ENCODE measurements around the gene NDUFV1.

- TF ChIP-seq, protein P1, sequence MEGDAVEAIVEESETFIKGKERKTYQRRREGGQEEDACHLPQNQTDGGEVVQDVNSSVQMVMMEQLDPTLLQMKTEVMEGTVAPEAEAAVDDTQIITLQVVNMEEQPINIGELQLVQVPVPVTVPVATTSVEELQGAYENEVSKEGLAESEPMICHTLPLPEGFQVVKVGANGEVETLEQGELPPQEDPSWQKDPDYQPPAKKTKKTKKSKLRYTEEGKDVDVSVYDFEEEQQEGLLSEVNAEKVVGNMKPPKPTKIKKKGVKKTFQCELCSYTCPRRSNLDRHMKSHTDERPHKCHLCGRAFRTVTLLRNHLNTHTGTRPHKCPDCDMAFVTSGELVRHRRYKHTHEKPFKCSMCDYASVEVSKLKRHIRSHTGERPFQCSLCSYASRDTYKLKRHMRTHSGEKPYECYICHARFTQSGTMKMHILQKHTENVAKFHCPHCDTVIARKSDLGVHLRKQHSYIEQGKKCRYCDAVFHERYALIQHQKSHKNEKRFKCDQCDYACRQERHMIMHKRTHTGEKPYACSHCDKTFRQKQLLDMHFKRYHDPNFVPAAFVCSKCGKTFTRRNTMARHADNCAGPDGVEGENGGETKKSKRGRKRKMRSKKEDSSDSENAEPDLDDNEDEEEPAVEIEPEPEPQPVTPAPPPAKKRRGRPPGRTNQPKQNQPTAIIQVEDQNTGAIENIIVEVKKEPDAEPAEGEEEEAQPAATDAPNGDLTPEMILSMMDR (IDR thresholded peaks at IDR 0.05; ENCODE audit: low read depth, low read length, missing input control): no peak
- TF ChIP-seq GABPA (IDR thresholded peaks at IDR 0.05 in 1 of 2, conservative IDR thresholded peaks at IDR 0.05 in 1 of 2): no peak
- TF ChIP-seq YY1 (IDR thresholded peaks at IDR 0.05): no peak
- no peak for TF ChIP-seq TAF1 (conservative IDR thresholded peaks at IDR 0.05)
Observed at GRCh38 chr11:67593565-67593905, 13.2 kb upstream of the NDUFV1 start.

All from liver (tissue), 3 donors.